GM18909 (cell line): ENCODE results near the gene CD70.
"Not testable (repeated sequence)": the region's sequence is repeated elsewhere in the genome, so short reads cannot be mapped to it uniquely, and the experiment has no call there.

Experiments used
- ATAC-seq: cut with Tn5 transposase; IDR thresholded peaks from one replicate; pipeline ENCODE4 v1.9.1; 2021; ENCODE audit warnings: mild to moderate bottlenecking; ENCODE audit not compliant: unreplicated experiment, poor library complexity

Gene CD70

DNA sequence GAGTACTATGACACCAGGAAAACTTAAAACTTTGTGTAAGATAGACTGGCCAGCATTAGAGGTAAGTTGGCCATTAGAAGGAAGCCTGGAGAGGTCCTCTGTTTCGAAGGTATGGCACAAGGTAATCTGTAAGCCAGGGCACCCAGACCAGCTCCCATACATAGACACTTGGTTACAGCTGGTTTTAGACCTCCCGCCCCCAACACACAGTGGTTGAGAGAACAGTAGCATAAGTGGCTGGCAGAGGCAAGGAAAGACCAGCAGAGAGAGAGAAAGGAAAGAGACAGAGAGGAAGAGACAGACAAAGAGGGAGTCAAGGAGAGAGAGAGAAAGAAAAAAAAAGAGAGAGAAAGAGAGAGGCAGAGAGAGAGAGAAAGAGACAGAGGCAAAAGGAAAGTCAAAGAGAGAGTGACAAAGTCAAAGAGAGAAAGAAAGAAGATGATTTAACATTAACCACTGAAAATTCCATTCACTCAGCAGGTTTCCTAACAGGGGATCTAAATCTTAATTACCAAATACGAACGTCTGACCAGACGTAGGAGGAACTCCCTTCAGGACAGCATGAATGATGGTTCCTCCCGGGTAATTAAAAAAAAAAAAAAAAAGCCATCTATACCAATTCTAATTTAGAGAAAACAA is 7.4 kb upstream of the CD70 start:
- ATAC-seq = not testable (repeated sequence)

DNA sequence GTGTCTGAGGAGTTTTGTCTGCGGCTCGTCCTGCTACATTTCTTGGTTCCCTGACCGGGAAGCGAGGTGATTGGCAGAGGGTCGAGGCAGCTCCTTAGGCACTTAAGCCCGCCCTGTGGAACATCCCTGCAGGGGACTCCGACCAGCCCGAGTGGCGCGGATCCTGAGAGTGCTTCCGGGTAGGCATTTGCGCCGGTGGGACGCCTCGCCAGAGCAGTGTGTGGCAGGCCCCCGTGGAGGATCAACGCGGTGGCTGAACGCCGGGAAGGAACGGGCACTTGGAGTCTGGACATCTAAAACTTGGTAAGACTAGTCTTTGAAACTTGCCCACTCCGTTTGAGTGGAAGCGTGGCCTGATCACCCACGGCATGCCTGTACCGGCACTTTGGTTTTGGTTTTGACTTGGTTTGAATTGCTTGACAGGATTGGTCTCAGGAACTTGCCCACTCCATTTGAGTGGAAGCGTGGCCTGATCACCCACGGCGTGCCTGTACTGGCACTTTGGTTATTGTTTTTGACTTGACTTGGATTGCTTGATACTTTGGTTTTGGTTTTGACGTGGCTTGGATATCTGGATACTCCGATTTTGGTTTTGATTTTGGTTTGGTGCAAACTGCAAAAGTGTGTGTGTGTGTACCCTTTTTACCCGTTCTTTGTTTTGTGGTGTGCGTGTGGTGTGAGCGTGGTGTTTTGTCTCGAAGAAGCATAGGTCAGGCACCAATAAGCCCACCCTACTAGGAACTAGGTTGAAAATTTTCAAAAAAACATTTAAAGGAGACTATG is 6.7 kb upstream of the CD70 start:
- ATAC-seq = not testable (repeated sequence)

DNA sequence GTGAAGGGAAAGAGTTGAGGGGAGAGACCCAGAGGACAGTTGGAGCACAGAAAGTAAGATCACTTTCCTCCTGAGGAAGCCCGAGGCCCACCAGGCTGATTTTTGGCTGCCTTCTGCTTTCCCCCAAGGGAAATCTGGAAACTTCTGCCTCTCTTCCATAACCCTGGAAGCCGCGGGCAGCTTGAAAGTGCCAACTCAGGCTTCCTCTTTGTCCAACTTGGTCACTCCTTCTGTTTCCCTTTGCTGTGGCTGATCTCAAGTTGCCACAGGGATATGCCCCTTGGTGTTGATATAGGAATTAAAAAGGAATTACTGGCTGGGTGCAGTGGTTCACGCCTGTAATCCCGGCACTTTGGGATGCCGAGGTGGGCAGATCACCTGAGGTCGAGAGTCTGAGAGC is 5.7 kb upstream of the CD70 start:
- ATAC-seq = no peak

DNA sequence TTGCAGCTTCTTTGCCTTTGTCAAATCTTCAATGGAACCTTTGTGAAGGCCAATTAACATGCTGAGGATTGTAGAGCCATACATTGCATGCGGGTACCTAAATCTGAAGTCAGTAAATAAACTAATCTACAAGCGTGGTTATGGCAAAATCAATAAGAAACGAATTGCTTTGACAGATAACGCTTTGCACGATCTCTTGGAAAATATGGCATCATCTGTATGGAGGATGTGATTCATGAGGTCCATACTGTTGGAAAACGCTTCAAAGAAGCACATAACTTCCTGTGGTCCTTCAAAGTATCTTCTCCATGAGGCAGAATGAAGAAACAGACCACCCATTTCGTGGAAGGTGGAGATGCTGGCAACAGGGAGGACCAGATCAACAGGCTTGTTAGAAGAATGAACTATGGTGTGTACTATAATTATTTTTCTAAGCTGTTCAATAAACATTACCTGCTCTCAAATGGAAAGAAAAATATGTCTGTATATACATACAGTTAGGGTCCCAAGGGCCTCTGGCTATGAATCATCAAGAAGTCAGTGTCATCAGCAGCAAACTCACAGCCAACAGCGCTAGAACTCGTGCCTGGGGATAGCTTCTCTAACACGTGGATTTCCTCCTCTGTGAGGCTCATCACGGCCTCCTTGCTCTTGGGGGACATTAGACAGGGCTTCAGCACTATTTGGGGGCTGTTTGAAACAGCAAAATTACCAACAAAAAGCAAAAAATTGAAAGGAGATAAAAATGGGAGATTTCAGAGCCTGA is 2.9 kb upstream of the CD70 start:
- no peak for ATAC-seq

DNA sequence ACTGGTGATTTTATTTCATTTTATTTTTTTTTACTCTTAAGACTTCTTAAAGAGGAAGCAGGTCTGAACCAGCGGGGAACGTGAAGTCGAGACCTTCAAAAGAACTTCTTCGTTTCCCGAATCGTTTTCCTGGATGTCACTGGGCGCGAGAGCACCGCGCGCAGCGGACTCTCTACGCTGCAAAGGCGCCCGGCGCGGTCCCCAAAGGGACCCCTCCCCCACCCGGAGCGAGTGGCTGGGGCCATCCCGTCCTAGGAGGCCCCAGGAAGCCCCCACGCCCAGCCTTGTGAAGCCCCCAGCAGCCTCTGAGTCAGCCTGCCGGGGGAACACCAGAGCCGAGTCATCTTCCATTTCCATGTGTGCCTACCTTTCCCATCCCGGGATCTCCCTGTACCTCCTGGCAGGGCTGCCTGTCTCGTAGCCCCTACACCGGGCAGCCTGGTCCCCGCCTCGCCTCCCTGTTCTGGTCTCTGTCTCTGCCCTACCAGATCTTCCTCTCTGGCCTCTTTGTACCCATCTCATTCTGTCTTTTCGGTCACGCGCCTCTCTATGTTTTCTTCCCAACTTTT is 608 bp downstream of the CD70 start:
- ATAC-seq = no peak

DNA sequence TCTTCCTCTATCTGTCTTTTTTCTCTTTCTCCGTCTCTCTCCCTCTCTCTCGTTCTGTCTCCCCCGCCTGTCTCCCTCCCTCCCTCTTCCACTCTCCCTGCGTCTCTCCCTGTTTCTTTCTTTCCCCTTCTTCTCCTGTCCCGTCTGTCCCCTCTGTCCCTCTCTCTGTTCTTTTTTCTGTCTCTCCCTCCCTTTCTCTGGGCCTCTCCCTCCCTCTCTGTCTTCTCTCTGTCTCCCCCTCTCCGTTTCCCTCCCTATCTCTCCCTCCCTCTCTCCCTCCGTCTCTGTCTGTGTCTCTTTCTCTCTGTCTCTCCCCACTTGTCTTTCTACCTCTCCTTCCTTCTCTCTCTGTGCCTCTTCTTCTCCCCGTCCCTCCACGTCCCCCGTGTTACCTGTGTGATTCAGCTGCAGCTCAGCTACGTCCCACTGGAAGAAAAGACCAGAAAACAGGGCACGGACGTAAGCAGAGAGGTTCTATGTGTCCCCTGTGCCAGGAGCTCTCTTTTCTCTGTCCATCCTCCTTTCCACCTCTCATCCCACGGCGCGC is 1.2 kb downstream of the CD70 start:
- ATAC-seq = no peak

DNA sequence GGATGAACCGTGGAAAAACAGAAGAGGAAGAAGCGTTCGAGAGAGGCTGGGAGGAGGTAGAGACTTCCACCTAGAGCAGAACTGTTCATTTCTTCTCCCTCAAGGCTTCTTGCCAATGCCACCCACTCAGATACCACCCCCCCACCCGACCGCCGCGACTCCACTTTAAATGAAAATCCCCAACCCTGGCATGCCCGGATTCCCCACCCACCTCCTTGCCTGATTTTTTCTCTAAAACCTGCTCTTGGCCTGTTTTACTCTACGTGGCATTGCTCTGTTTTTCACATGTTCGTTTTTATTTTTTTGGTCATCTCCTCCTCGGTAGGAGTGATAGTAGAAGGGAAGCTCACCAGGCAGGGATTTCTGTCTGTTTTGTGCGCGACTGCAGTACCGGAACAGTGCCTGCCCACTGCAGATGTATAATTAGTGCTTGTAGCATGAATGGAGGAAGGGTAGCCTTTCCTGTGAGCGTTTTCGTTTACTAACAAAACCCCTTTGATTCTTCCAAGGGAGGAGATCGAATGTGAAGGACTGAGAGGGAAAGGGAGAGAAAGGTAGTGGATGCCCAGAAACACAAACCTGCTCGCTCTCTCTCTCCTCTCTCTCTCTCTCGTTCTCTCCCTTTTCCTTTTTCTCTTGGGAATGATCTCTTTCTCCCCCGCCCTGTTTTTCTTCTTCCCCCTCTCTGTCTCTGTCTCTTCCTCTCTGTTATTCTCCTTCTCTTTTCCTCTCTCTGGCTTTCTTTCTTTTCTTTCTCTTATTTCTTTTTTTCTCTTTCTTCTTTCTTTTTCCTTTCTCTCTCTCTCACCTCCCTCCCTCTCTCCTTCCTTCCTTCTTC is 2.2 kb downstream of the CD70 start:
- ATAC-seq = no peak

DNA sequence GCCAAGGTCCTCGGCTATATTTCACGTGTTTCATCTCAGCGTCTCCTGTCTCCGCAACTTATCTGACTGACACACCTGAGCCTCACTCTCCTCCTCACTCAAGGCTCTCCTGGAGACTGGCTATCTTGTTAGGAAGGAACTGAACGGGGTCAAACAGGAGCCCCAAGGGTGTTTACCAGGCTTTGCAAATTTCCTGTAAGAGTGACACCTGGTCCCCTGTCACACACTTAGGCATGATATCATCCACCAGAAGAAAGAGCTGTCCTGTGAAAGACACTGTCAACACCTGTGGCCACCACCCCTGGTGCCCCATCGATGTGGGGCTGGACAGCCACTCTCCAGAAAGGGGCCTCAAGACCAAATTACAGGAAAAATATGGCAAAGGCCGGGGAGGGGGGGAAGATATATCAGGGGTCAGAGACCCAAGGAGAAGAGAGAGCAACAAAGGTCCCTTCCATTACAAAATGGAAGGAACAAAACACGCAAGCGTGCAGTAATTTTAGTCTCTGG is 2.9 kb downstream of the CD70 start:
- ATAC-seq = no peak

DNA sequence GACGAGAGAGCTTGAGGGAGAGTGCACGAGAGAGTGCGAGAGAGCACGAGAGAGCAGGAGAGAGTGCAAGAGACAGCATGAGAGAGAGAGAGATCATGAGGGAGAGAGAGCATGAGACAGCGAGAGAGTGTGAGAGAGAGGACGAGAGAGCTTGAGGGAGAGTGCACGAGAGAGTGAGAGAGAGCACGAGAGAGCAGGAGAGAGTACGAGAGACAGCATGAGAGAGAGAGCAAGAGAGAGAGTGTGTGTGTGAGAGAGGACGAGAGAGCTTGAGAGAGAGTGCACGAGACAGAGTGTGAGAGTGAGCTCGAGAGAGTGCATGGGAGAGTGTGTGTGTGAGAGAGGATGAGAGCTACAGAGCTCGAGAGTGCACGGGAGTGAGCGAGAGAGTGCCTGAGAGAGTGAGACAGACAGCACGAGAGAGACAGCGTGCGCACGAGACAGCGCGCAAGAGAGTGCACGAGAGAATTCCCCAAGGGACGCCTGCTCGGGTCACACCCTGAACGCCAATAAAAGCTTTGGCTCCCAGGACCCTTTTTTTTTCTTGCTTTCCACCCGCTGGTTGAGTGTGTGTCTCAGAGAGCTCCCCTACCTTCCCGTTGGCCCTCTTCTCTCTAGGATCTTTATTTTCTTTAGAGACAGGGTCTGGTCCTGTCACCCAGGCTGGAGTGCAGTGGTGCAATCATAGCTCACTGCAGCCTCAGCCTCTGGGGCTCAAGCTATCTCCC is 3.7 kb downstream of the CD70 start:
- no peak for ATAC-seq

DNA sequence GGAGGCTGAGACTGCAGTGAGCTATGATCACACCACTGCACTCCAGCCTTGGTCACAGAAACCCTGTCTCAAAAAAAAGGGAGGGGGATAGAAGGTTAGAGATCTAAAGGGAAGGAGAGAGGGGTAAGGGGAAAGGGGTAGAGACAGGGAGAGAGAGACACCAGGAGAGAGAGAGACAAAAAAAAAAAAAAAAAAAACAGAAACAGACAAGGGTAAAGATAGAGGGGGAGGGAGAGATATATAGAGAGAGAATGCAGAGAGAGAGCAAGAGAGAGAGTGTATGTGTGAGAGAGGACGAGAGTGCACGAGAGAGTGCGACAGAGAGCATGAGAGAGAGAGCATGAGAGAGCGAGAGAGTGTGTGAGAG is 4.2 kb downstream of the CD70 start:
- ATAC-seq = no peak

DNA sequence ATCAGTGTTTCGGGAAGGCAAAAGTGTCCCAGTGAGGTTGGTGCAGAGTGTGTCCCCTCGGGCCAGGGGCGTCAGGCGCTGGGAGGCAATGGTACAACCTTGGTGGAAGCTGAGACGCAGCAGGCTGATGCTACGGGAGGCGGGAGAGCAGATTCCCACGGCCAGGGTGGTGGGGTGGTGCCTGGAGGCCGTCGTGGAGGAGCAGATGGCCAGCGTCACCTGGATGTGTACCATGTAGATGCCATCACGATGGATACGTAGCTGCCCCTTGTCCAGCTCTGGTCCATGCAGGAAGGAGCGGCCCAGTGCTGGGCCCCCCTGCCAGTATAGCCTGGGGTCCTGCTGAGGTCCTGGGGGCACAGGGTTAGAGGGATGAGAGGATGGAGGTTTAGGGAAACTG is 4.9 kb downstream of the CD70 start:
- ATAC-seq = no peak

DNA sequence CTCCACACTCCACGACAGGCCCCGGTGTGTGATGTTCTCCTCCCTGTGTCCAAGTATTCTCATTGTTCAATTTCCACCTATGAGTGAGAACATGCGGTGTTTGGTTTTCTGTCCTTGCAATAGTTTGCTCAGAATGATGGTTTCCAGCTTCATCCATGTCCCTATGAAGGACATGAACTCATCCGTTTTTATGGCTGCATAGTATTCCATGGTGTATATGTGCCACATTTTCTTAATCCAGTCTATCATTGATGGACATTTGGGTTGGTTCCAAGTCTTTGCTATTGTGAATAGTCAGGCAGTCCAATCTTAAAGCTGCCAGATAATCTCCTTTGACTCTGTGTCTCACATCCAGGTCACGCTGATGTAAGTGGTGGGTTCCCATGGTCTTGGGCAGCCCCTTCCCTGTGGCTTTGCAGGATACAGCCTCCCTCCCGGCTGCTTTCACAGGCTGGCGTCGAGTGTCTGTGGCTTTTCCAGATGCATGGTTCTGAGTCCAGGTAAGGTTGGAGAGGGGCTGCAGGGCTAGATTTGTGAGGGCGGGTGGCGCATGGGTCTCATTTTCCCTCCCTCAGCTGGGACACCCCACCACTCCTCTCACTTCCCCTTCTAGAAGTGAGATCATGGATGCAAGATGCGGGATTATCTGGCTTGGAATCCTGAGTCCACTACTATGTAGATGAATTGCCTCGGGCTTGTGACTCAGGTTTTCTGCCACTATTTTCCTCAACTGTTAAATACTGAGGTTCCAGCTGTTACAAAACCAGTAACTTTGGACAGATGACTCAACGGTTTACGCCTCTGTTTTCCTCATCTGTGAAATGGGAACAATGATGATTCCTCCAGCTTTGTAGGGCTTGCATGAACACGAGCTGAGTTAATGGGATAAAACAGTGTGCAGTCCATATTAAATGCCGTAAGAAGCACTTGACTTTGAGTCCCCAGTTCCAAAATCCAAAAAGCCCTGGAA is 8.2 kb downstream of the CD70 start:
- ATAC-seq = not testable (repeated sequence)

DNA sequence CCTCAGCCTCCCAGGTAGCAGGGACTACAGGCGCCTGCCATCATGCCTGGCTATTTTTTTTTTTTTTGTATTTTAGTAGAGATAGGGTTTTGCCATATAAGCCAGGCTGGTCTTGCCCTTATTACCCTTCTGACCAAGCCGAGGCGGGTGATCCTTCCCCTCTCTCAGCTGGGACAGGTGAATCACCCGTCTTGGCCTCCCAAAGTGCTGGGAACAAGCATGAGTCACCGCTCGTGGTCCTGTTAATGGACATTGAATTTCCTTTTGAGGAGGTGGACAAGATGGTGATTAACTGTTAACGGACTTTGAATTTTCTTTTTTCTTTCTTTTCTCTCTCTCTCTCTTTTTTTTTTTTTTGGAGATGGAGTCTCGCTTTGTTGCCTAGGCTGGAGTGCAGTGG is 10.6 kb downstream of the CD70 start:
- no peak for ATAC-seq

DNA sequence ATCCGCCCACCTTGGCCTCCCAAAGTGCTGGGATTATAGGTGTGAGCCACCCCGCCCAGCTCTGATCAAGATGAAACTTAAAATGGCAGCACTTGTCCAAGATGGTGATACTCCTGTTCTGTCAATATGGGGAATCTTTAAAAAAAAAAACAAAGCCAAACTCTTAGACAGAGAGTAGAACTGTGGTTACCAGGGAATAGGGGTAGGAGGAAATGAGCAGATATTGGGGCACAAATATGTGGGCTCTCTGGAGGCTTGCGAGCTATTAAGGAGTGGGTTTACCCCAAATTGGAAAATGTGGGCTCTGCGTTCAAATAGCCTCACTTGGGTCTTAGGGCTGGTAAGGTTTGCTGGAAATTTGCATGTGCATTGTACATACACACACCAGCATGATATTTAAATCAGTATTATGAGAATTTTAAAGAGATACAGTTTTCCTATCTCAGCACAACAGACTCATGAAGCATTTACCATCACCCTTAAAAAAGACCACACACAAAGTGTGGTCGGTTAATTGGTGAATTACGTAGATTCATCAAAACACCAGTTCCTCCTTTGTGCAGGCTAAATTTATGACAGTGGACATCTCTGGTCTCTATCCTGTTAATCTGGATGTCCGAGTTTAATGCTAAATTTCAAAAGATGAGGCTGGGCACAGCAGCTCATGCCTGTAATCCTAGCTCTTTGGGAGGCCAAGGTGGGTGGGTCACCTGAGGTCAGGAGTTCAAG is 11.3 kb downstream of the CD70 start:
- ATAC-seq = no peak

DNA sequence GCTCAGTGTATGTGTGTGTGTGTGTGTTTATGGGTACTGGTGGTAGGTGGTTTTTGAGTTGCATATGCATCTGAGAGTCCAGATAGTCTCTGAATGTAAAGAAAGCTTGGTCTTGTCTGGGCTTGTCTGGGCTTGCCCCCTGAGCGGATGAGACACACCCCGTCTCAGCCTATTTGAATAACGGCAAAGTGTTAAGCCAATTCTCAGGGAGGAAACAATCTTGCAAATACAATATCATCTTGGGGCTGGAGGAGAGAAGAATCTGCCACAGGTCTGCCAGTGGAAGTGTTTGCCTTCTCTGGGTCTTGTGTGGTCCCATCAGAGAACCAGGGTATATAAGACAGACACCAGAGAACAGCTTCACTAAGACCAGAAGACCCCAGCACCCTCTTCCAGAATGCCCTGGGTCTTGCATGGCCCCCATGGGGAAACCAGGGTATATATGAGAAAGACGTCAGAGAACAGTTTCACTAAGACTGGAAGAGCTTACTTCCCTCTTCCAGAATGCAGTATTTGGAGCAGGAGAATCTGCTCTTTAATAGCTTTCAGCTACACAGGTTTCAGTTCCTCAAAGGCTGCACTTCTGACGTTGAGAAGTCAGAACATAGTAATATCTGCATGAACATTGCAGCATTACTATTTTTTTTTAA is 13.3 kb downstream of the CD70 start:
- peak; percentile 81 for ATAC-seq

DNA sequence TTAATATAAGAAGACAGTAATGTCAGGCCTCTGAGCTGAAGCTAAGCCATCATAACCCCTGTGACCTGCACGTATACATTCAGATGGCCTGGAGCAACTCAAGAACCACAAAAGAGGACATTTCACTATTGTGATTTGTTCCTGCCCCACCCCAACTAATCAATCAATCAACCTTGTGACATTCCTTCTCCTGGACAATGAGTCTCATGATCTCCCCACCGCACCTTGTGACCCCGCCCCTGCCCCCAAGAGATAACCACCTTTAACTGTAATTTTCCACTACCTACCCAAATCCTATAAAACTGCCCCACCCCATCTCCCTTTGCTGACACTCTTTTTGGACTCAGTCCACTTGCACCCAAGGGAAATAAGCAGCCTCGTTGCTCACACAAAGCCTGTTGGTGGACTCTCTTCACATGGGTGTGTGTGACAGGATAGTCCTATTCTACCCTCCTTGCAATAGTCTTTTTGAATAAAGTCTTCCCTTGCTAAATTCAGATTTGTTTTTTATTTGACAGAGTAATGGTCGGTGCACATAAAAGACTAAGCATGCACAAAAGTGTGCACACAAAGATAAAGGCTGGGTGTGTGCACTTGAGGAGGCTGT is 14.0 kb downstream of the CD70 start:
- ATAC-seq = no peak
